Prostate gland (tissue), 2 donors: ENCODE measurements around the gene DTX1.

Experiments
- POLR2A ChIP-seq: fragments of 450-650 bp; IDR thresholded peaks from one replicate; pipeline ENCODE4 v1.6.1; 2016; ENCODE audit warnings: antibody characterized with exemption, mild to moderate bottlenecking
- TF ChIP-seq, protein P1 (sequence below), 4 experiments: fragments of 200-600 bp in 2 of 4; fragments of 450-650 bp in 2 of 4; sonication (generic) in 2 of 4; IDR thresholded peaks; 1 replicate in 3 of 4; 2 replicates in 1 of 4; pipeline ENCODE4 v1.5.1; 2016 to 2019; ENCODE audit warnings: antibody characterized with exemption in 4 of 4, mild to moderate bottlenecking in 2 of 4, moderate library complexity in 2 of 4

DNA sequence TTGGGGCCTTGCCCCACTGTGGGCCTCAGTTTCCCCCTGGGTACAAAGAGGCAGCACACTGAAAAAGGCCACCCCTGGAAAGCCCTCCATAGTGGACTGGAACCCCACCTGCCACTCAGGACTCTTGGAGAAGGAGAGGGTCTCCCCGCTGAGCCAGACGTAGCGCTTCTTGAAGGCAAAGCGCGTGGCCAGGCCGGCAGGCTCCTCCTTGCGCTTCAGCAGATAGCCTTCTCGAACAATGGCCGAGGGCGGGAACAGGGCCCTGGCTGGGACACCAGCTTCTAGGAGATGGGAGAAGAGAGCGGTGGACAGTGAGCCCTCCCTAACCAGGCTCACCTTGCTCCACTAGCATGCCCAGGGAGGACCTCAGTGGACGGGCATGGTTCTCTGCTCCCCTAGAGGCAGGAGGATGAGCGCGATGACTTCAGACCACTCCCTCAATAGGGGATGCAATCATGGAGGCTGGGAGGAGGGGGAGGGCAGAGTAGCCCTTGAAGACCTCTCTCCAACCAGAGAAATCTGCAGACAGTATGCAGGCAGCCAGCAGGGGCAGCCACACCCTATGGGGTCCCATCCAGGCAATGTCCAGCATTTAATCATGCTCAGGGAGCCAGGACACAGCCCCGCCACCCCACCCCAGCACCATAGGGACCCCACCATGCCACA is 49.2 kb downstream of the DTX1 start:
- TF ChIP-seq, protein P1, sequence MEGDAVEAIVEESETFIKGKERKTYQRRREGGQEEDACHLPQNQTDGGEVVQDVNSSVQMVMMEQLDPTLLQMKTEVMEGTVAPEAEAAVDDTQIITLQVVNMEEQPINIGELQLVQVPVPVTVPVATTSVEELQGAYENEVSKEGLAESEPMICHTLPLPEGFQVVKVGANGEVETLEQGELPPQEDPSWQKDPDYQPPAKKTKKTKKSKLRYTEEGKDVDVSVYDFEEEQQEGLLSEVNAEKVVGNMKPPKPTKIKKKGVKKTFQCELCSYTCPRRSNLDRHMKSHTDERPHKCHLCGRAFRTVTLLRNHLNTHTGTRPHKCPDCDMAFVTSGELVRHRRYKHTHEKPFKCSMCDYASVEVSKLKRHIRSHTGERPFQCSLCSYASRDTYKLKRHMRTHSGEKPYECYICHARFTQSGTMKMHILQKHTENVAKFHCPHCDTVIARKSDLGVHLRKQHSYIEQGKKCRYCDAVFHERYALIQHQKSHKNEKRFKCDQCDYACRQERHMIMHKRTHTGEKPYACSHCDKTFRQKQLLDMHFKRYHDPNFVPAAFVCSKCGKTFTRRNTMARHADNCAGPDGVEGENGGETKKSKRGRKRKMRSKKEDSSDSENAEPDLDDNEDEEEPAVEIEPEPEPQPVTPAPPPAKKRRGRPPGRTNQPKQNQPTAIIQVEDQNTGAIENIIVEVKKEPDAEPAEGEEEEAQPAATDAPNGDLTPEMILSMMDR (IDR thresholded peaks at IDR 0.05): no peak
- TF ChIP-seq POLR2A: no peak
